Measurements from ENCODE around the gene SLC17A7.
A peak's percentile ranks its signal among the peaks of the same experiment; 100 is the strongest.

The SLC17A7 gene

DNA sequence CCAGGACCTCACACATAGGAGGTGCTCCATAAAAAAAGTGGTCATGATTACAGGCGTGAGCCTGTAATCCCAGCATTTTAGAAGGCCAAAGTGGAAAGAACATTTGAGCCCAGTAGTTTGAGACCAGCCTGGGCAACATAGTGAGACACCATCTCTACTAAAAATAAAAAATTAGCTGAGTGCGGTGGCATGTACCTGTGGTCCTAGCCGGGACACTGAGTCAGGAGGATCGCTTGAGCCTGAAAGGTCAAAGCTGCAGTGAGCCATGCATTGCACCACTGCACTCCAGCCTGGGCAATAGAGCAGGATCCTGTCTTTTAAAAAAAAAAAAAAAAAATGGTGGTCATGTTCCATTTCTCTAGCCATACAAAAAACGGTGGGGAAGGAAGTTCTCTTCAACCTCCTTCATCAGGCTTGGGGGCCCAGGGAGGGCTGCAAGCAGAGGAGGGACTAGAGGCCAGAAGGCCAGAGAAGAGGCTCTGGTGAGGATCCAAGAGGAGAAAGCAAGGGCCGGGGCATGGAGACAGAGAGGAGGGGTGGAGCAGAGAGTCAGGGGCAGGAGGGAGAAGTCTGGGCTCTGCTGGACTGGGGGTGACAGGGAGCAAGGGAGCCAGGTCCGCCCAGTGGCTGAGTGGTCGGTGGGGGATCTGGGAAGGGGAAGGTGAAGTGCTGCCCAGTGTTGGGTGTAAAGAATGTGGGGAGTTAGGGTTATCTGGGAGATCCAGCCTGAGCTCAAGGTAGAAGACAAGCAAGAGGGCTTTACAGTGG is 44.4 kb downstream of the SLC17A7 start:
- no peak for DNase-seq
- Histone ChIP-seq H3K36me3 (no peaks in the 10 kb centered on the region), H3K4me3 (ENCODE audit: low read depth, low read length) (no peak overlapping the region), H3K9me3 (no peaks in the 10 kb centered on the region), H3K4me1 (no peaks in the 10 kb centered on the region), H3K27me3 (peaks cover 3% of the 10 kb centered on the region)
- no peak for TF ChIP-seq CTCF (IDR thresholded peaks at IDR 0.05; ENCODE audit: low read depth, low read length)

DNA sequence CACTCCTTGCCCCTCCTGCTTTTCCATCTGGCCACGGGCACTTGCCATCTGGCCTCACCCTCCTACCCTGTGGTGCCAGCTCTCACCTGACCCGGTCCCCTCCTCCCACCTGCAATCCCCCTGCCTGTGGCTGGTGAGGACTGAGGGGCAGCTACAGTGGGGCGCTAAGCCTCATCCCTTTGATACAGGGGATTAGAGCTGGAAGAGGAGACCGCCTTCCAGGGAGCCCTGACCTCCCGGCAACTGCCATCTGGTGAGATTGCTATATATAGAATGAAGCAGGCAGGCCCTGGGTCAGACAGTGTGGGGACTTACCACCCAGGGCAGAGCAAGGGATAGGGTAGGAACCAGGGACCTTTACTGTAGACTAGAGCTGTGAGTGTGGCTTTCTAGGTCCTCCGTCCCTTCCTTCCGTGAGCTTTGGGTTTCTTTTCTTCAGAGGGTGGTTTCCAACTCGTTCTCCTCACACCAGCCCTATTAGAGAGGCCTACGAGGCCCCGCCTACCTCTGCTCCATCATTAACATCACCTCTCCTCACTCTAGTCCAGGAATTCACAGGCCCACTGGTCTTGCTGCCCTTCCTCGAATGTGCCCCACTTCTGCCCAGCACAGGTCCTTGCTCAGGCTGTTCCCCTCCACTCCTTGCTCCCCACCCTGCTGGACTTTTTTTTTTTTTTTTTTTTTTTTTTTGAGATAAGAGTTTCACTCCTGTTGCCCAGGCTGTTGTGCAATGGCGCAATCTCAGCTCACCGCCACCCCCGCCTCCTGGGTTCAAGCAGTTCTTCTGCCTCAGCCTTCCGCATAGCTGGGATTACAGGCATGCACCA is 45.5 kb downstream of the SLC17A7 start:
- Histone ChIP-seq H3K4me1 (no peaks in the 10 kb centered on the region), H3K9me3 (no peaks in the 10 kb centered on the region), H3K36me3 (no peaks in the 10 kb centered on the region), H3K27me3 (peaks cover 10% of the 10 kb centered on the region), H3K4me3 (ENCODE audit: low read depth, low read length) (no peak overlapping the region)
- no peak for TF ChIP-seq CTCF (IDR thresholded peaks at IDR 0.05; ENCODE audit: low read depth, low read length)
- DNase-seq = no peak

GRCh38 chr19:49393881-49394280 is 47.4 kb downstream of the SLC17A7 start:
- no peak overlapping the region for H3K4me3 ChIP-seq (ENCODE audit: low read depth, low read length)
- no peaks in the 10 kb centered on the region for H3K9me3 ChIP-seq
- no peaks in the 10 kb centered on the region for H3K4me1 ChIP-seq
- peaks cover 19% of the 10 kb centered on the region for H3K27me3 ChIP-seq
- no peak for TF ChIP-seq CTCF (IDR thresholded peaks at IDR 0.05; ENCODE audit: low read depth, low read length)
- no peaks in the 10 kb centered on the region for H3K36me3 ChIP-seq
- no peak for DNase-seq

GRCh38 chr19:49391581-49392399 is 49.5 kb downstream of the SLC17A7 start:
- Histone ChIP-seq H3K36me3 (no peaks in the 10 kb centered on the region), H3K27me3 (peaks cover 19% of the 10 kb centered on the region), H3K4me3 (ENCODE audit: low read depth, low read length) (no peak overlapping the region), H3K4me1 (no peaks in the 10 kb centered on the region), H3K9me3 (no peaks in the 10 kb centered on the region)
- TF ChIP-seq CTCF (IDR thresholded peaks at IDR 0.05; ENCODE audit: low read depth, low read length) = peak; percentile 96
- DNase-seq = peak; percentile 86

DNA sequence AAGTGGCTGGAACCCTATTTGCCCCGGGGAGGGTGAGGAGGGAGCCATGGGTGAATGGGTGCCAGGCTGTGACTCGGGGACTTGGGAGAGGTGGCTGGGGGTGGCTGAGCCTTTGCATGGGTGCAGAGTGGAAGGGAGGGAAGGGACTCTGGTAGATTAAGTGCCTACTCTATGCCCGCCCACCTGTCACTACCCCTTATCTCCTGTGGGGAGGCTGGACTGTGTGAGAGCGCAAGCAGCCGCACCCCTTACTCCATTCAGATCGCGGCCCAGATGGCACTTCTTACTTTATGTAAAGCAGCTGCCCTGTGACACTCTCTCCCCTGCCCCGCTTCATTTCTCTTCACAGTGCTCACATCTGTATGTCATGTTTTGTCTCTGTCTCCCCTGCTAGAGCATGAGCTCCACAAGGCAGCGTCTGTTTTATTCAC is 50.4 kb downstream of the SLC17A7 start:
- no peaks in the 10 kb centered on the region for H3K4me1 ChIP-seq
- no peak overlapping the region for H3K4me3 ChIP-seq (ENCODE audit: low read depth, low read length)
- TF ChIP-seq CTCF (IDR thresholded peaks at IDR 0.05; ENCODE audit: low read depth, low read length) = no peak
- H3K9me3 ChIP-seq = no peaks in the 10 kb centered on the region
- peaks cover 19% of the 10 kb centered on the region for H3K27me3 ChIP-seq
- H3K36me3 ChIP-seq = no peaks in the 10 kb centered on the region
- DNase-seq = no peak

Measured in BE2C (cell line).